NCI-H446 (cell line): ENCODE data around the gene B3GALT6.
A peak's percentile ranks its signal among the peaks of the same experiment; 100 is the strongest.
"Not testable (repeated sequence)": the region's sequence is repeated elsewhere in the genome, so short reads cannot be mapped to it uniquely, and the experiment has no call there.

Experiments used
- DNase-seq, 2 experiments: peaks; one replicate each; lab custom pipeline; 2025; lab: John Stamatoyannopoulos, UW

The B3GALT6 gene

DNA sequence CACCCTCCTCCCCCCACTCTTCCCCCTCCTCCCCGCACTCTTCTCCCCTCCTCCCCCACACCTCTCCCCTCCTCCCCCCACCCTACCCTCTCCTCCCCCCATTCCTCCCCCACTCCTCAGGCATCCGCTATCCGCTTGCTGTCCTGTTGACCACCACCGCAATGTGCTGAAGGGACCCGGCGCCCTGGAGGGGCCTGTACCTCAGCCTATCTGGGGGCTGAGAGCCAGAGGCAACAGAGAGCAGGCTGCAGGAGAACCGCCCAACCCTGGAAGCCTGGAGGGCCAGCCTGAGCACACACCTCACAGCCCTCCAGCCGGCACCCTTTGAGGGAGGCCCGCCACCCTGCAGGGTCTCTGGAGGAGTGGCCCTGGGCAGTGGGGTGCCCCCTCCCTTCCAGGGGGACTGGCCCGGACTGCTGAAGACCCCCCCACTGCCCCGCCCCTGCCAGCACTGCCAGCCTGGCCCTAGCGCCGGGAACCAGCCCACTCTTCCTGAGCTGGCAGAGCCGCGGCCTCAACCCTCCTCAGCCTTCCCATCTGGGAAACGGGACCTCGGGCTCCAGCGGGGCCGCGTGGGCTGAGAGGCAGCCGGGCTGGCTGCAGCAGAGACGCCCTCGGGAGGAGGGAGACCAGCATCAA lies 13.3 kb downstream of the B3GALT6 start:
- DNase-seq: no peak

DNA sequence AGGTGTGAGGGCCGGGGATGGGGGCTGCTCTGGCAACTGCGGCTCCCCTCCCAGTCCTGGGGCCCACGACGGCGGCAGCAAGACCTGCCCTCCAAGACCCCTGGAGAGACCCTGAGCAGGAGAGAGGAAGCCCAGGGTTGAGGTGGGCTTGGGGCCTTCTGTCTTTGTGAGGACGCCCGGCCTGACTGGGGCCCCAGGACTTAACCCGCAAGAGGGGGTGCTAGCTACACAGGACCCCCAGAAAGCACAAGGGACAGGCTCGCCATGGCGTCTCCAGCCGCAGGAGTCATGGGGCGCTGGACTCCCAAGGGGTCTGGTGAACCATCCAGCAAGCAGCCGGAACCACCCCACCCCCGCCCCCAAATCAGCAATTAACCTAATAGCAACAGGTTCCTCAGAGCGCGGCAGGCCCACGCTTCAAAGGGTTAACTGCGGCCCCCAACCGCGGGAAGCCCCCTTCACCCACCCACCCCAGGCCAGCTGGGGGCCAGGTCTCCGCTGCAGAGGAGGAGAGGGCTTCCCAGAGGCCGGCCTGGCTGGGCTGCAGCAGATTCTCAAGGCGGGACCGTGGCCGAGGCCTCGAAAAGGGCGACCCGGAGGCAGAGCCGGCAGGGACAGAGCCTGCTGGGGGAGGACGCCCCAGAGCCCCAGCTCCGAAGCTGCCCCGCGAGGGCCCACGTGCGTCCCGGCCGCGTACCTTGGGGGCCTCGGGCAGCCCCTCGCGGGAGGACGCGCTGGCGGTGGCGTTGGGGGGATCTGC lies 14.0 kb downstream of the B3GALT6 start:
- no peak for DNase-seq

DNA sequence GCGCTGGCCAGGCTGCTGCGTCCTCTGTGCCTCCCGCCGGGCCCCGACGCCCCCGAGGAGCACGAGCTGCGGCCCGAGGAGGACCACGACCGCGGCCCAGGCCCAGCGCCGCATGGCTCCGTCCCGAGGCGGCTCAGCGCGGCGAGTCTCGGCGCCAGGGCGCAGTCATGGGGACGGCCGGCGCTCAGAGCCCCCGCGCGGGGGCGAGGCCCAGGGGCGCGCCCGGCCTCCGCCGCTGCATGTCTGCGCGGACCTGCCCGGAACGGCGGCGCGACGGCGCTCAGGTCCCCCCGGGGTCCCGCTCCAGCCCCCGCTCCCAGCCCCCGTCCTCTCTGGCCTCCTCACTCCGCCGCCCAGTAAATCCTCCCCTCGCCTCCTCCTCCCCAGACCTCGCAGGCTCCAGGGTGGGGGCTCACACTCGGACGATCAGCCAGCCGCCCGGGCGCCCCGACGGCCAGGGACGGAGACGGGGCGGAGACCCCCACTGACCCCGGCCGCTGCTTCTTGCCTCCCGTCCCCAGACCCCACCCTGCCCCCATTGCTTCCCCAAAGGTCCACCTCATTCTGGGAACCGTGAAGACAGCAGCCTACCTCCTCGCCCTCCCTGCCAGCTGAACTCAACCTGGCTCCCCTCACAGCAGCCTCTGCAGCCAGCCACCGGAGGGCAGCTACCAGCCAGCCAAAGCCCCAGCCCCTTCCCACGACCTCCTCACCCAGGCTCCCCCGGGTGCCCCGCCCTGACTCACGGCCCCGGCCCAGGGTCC lies 14.7 kb downstream of the B3GALT6 start, which contains the start of gene C1QTNF12:
Gene C1QTNF12 (minus strand): TSS at position 146 of the 764 bp plus-strand sequence. CDS start 32 bp downstream, at position 114.
- no peak for DNase-seq

DNA sequence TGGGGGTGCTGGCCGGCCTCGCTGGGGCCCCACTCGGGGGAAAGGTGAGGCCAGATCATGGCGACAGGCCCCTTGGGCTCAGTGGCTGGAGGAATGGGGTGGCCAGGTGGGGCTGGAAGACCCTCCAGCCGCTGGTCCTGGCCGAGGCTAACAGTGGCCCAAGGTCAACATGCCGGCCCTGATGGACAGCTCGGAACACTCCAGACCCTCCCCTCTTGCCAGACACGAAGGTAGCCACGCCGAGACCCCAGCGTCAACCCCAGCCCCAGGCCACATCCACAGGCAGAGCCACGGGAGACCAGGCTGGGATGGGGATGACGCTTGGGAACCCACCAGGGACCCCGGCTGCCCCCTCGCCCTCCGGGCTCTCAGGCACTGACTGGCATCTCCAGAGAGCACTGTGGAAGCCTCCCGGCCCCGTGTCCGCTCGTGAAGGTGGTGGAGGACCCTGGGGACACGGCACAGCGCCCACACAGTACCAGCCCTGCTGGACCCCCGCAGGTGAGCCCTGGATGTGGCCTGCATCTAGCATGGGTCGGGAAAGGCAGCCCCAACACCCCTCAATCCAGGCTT lies 15.4 kb downstream of the B3GALT6 start:
- no peak for DNase-seq

DNA sequence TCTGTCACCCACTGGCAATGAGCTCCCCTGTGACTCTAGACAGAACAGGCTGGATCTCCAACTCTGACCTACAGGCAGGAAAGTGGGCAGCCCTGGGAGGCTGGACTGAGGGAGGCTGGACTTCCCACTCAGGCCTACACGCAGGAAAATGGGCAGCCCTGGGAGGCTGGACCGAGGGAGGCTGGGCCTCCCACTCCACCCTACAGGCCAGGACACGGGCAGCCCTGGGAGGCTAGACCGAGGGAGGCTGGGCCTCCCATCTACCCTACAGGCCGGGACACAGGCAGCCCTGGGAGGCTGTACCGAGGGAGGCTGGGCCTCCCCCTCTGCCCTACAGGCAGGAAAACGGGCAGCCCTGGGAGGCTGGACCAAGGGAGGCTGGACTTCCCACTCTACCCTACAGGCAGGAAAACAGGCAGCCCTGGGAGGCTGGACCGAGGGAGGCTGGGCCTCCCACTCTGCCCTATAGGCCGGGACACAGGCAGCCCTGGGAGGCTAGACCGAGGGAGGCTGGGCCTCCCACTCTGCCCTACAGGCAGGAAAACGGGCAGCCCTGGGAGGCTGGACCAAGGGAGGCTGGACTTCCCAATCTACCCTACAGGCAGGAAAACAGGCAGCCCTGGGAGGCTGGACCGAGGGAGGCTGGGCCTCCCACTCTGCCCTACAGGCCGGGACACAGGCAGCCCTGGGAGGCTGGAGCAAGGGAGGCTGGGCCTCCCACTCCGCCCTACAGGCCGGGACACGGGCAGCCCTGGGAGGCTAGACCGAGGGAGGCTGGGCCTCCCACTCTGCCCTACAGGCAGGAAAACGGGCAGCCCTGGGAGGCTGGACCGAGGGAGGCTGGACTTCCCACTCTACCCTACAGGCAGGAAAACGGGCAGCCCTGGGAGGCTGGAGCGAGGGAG lies 16.2 kb downstream of the B3GALT6 start:
- DNase-seq: not testable (repeated sequence)

DNA sequence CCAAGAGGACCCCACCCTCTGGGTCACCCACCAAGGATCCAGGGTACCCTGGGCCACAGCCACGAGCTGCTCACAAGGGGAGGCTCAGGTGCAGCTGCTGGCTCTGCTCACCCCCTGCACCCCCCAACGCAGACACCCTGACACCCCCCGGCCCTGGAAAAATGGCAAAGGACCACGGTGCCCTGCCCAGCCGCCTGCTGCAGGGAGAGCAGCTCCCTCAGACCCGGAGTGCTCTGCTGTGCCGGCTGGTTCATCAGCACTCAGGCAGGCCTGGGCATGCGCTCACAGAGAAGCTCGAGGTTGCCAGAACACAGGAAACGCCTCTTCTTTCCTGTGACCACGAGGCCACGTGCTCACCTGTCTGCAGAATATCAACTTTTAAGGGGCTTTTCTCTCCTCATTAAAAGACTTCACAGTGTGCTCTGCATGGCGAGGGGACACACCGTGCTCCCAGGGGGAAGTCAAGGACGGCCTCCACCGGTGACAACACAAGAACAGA lies 18.8 kb downstream of the B3GALT6 start:
- DNase-seq: peak in 1 of 2 experiments; percentile 30

DNA sequence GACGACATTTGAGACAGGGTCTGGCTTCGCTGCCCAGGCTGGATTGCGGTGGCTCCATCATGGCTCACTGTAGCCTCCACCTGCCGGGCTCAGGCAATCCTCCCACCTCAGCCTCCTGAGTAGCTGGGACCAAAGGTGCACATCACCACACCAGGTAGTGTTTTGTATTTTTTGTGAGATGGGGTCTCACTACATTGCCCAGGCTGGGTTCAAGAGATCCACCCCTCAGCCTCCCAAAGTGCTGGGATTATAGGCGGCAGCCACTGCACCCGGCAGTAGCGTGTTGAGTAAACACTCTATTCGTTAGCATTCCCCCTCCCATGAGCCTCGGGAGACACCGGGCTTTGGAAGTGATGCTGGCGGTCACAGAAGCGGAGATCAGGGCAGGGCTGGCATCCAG lies 21.3 kb downstream of the B3GALT6 start:
- DNase-seq: no peak

DNA sequence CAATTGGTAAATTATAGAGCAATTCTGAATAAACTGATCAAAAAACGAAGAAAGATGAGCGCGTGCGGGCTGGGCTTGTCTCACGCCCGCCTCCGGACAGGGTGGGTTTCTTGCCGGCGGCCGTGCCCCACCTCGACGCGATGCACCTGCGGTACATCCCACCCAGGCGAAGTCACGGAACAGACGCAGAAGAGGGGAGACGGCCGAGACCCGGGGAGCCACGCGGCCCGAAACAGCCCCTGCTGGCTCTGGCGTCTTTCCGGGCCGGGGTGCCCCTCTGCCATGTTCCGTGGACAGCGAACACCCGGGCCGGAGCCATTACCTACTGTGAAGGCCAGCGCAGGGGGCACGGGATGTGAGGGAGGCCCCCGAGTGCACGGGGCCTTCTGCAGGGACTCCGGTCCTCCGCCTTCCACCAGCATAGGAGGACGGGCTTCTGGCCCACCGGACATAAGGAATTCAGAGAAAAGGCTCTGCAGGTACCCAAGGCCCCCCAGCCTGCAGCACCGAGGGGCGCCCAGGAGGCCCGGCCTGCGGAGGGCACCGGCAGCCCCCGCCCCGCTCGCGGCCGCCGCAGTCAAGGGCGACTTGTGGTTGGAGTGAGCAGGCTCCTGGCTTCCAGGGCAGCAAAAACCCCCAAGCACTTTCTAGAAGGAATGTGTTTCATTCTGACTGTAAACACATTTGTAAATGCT lies 22.1 kb downstream of the B3GALT6 start:
- no peak for DNase-seq

DNA sequence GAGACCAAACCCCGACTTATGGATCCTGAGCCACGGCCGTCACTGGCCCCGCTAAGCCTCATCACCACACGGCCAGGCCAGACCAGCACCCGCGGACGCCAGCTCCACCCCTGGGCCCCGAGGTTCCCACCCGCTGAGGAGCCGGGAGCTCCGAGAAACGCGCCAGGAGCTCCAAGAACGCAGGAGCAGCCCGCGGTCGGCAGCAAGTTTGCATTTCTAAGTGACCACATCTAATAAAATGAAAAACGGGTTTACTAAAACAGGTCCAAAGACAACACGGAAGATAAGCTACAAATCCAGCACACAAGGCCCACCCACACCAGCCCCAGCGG lies 22.6 kb downstream of the B3GALT6 start:
- no peak for DNase-seq

DNA sequence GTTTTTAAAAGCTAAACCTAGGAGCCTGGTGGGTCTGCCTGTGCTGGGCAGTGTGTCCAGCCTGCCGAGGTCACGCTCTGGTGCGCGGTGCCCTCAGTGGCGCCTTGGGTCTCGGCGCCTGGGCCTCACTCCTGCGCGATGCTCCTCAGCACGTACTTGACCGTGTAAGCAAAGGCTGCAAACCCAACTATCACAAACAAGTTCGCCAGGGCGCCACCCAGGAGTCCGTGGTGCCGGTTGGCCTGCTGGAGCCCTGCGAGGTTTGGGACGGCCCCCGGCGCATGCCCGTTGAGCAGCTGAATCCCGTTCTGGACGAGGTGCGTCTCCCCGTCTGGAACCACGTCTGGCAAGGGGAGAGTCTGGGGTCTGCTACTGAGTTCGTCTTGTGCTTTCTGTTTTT lies 23.0 kb downstream of the B3GALT6 start:
- no peak for DNase-seq

DNA sequence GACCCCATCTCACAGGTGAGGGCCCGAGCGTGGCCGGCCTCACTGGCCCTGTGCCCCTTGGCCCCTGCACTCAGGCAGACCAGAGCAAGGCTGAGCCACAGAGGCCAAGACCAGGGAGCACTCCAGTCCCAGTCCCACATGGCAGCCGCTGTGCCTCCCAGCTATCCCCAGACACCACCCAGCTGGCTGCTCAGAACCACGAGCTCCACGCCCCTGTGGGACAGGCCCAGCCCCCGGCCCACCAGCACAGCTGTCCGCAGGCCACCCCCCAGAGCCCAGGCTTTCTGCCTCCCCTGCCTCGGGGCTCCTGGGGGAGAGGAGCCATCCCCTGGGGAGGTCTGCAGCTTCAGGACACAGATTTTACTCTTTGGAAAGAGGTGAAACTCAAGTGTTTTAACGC lies 23.6 kb downstream of the B3GALT6 start:
- DNase-seq: no peak

DNA sequence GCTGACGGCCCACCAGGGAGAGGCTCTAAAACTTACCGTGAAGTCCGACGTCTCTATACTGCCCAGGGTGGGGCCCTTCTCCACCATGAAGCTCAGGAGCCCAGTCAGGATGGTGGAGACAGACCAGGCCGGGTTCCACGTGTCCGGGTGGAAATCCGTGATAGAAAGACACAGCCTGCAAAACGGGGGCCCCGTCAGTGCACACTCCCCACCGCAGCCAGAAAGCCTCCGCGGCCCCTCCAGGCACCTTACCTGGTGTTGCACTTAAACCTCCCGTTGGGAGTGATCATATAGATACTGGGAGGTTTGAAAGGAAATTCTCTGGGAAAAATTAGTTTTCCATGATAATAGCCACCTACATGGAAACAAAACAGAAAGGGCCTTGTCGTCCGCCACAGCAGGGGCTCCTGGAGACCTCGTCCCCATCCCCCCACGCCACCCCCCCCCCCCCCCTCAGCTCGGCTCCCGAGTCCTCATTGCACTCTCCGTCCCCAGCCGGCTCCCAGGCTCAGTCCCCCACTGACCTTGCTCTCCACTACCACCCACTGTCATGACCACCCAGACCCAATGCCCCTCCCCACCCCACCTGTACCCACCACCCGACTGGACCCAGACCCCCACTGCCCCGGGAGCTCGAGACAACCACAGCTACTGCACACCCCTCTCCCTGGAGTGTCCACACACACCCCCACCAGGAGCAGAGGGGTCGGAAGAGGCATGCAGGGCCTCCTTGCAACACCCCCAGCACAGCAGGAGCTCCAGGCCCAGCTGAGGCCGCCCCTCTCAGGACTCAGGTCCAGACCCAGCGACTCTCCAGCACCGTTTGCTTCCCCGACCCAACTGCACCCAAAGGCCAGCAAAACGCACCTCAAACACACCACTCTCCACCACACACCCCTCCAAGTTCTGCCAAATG lies 25.2 kb downstream of the B3GALT6 start:
- DNase-seq: no peak

DNA sequence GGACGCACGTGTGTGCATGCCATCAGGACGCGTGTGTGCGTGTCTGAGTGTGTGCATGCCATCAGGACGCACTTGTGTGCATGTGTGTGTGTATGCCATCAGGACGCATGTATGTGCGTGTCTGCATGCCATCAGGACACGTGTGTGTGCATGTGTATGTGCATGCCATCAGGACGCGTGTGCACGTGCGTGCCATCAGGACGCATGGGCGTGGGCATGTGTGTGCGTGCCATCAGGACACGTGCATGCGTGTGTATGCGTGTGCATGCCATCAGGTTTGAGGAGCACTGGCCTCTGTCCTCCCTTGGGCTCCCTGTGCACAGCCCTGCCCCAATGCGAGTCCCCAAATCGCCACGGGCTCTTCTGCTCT lies 27.1 kb downstream of the B3GALT6 start:
- no peak for DNase-seq

DNA sequence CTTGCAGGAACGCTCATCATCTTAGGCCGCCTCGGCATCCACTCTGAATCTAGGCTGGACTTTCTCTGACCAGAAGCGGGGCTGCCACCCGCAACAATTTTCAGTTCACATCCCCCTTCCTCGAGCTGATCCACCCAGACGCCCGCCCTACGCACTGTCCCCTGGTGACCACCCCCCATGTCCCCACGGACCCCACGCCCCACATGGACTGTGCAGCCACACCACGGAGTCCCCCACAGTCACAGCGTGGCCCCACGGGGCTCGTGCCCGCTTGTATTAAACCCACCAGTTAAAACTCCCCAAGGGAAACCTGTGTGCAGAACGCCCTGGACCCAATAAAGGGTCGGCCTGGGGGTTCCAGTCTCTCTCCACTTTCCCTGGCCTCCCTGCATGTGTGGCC lies 27.5 kb downstream of the B3GALT6 start:
- no peak for DNase-seq

DNA sequence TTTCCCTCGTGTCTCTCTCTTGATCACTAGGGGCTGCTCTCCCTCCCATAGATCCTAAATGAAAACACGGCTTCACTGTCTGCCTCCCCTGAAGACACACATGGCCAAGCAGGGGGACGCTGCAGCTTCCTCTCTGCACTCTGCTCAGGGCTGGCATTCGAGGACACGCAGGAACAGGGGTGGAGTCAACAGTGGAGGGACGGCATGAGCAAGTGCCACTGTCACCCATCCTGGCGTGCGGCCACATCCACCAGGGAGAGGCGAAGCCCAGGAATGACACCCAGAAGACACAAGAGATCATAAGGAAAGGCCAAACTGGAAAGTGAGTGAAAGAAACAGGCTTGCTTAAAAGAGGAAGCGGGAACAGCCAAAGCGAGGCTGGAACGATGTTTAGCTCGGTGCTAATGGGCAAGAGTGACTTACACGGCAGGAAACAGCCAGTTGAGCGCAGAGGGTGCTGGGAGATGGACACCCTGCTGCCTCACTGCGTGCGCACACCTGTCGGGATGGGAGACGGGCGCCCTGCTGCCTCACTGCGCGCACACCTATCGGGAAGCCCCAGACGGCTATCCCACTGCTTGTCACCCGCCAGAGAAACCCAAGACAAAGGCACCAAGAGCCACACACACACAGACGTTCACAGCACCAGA lies 28.0 kb downstream of the B3GALT6 start:
- DNase-seq: no peak

DNA sequence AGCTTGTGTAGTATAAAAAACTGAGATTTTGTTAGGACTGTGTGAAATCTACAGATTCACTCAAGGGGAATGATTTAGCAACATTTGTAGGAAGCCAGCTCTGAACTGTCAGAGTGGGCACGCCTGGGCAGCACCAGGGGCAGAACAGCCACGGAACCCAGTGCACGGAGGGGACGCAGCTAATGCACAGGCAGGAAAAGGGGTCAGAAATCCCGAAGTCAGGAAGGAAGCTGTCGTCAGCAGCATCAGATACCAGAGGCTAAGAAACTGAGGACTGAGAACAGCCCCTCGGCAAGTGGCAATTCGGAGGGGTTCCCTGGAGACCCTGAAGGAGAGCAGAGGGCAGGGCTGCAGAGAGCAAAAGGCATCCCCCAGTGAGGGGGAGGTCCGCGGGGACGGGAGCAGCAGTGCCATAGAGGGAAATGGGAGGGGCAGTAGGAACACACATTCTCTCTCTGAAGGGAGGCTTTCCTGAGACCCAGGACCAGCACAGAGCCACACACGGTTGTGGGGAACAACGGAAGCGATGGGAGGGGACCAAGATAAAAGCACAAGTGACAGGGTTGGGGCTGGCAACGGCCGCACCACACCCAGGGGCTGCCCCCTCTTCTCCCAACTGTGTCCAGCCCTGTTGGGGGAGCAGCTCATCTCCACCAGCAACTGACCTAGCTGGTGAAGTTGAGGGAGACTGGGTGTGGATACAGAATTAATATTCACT lies 29.0 kb downstream of the B3GALT6 start:
- no peak for DNase-seq

DNA sequence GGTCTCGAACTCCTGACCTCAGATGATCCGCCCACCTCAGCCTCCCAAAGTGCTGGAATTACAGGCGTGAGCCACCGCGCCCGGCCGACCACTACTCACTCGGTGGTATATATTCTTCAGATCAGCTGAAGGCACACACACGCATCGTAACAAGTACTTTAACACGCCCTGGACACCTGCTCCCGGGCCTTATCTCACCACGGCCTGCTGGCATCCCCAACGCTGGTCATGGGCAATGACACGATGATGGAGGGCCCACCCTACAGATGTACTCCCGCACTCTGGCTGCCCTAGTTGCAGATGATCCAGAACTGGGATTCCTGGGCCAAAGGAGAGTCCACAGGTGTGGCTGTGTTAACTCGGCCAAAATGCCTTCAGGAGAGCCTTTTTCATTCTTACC lies 30.0 kb downstream of the B3GALT6 start:
- DNase-seq: no peak

DNA sequence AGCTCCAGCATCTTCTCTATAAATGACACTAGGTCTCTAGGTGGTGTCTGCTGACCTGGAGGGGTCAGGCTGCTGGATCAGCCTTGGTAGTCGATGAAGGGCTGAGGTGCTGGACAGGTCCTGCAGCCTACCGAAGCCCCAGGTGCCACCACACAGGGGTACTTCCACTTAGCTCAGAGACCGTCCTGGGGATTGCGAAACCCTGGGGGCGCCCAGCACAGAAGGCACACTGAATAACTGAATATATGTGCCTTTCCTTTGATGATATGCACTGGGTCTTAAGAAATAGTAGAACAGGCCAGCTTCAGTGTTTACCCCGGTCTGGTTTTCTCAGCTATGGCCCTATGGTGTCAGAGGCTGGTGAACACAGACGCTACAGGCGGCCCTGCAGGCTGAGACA lies 30.7 kb downstream of the B3GALT6 start:
- DNase-seq: no peak

DNA sequence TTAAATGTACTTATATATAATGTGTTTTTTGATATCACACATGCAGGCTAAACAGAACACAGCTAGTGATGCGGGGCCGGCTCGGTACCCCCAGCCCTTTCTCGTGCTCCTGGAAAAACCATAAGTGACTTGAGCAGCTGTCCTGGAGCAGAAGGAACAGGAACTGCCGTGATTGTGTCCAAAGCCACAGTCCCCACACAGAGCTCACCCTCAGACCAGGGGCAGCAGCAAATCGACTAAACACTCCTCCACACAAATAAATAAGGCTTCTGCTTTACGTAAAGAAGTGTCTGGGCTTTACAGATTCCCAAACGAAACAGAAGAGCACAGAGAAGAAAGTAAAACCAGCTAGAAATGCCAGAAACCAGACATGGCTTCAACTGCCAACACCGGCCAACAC lies 32.0 kb downstream of the B3GALT6 start:
- no peak for DNase-seq
